NB4 (cell line): Measurements from ENCODE around the gene LRRC49.

Experiments used
- CTCF ChIP-seq: IDR thresholded peaks from one replicate; pipeline ENCODE4 v1.5.1; 2012; ENCODE audit warnings: low read depth, low read length
- MYC ChIP-seq: IDR thresholded peaks from 2 replicates; pipeline ENCODE4 v1.6.1; 2011; ENCODE audit warnings: low read depth, low read length
- POLR2A ChIP-seq: IDR thresholded peaks from 2 replicates; pipeline ENCODE4 v1.6.1; 2011; ENCODE audit warnings: mild to moderate bottlenecking; ENCODE audit not compliant: insufficient read length; ENCODE audit errors: extremely low read depth

GRCh38 chr15:70853318-70853972 is 39.2 kb upstream of the LRRC49 start:
- TF ChIP-seq CTCF: no peak
- TF ChIP-seq POLR2A: no peak
- no peak for TF ChIP-seq MYC
